Measurements from ENCODE around the gene ABR.

The ABR gene

DNA sequence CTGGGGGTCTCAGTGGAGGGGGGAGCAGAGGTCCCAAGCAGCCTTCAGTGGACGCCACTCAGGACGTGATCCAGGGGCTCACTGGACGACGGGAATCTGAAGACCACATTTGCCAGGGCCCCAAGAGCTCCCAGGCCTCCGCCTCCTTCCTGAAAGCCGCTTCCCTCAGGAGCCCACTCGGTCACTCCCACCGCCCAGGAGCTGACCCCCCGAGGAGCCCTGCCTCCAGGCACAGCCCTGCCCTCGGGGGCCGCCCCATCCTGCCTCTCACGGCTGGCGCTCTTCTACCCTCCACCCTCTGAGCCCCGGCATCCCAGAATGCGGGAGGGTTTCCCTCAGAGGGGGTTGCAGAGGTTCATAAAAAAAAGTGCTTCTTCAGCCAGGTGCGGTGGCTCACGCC lies 158.6 kb downstream of the ABR start:
- DNase-seq (ENCODE audit: low read depth, low spot score), result no peak

DNA sequence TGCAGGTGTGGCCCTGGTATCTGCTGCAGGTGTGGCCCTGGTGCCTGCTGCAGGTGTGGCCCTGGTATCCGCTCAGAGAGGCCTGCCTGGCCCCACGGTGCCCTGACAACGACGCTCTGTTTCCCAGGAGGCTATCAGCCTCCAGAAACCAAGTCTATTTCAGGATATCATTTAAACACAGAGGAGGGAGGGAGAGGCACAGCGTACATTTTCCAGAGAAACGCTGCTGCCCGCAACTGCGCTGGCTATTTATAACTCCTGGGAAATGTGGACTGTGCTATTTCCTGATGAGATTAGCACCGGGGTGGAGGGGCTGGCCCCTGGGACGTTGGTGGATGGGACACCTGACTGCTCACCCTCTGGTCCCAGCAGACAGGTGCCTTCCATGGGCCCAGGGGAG lies 160.3 kb downstream of the ABR start:
- DNase-seq (ENCODE audit: low read depth, low spot score), result no peak
- H3K27ac ChIP-seq, result no peak overlapping the region

More for the DNA sequence above, 158.6 kb downstream of the ABR start:
- H3K27ac ChIP-seq, result no peak overlapping the region

DNA sequence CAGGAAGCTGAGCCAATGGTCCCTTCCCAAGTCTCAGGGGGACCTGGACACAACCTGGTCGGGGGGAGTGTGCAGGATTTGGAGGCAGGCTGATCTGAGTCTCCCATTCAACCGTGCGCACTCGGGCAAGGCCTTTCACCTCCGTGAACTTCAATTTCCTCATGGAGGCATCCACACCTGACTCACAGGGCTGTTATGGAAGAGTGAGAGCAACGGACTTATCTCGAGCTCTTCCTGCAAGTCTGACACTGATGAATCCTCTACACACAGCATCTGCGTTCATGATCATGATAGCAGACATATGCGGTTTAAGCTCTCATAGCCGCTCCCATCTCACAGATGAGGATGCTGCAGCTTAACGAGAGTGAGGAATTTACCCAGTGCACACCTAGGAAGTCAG lies 161.2 kb downstream of the ABR start:
- no peak for DNase-seq (ENCODE audit: low read depth, low spot score)
- H3K27ac ChIP-seq, result no peak overlapping the region

DNA sequence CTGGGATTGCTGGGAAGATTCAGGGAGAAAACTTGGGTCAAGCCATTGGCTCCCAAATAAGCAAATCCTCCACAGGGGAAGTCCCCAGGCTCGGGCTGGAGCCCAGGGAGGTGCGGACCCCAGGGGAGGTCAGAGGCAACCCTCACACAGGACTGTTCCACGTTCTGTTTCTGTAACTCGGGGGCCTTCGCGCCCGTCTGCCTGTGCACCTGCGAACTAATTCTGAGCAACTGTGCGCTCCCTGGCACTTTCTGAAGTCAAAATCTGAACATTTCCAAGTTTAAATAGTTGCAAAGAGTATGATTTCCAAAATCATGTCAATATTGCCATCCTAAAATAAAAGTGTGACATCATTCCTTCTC lies 166.1 kb downstream of the ABR start:
- no peak overlapping the region for H3K27ac ChIP-seq
- DNase-seq (ENCODE audit: low read depth, low spot score), result no peak

DNA sequence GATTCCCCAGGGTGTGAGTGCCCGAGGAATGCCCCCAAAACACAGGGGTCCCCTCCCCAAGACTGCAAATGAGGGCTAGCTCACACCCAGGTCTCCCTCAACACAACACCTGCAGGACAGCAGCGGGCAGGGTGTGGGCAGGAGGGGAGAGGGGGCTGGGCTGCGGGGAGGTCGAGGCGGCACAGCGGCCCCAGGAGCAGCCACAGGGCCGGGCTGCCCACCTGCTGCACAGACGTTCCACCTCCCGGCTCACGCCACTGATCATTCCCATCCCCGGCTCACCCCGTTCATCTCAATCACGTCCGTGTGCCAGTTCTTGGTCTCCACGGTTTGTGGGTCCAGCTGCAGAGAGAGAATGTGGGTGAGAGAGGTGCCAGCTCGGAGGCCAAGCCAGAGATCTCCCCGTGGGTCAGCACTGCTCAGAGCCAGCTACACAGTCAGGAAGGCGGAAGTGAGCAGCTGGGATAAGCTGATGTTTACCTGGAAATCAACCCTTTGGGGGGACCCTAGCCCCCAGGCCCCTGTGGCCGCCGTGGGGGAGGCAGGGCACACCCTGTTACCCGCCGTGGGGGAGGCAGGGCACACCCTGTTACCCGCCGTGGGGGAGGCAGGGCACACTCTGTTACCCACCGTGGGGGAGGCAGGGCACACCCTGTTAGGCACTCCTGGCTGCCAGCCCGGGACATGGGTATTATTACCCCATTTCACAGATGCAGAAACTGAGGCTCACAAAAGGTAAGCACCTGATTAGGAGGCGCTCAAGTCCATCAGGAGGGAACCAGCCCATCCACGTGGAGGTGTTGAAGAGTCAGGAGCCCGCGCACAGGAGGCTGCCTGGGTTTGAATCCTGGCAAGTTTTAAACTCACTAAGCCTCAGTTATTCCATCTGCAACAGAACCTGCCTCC lies 166.7 kb downstream of the ABR start:
- H3K27ac ChIP-seq, result no peak overlapping the region
- DNase-seq (ENCODE audit: low read depth, low spot score), result no peak

DNA sequence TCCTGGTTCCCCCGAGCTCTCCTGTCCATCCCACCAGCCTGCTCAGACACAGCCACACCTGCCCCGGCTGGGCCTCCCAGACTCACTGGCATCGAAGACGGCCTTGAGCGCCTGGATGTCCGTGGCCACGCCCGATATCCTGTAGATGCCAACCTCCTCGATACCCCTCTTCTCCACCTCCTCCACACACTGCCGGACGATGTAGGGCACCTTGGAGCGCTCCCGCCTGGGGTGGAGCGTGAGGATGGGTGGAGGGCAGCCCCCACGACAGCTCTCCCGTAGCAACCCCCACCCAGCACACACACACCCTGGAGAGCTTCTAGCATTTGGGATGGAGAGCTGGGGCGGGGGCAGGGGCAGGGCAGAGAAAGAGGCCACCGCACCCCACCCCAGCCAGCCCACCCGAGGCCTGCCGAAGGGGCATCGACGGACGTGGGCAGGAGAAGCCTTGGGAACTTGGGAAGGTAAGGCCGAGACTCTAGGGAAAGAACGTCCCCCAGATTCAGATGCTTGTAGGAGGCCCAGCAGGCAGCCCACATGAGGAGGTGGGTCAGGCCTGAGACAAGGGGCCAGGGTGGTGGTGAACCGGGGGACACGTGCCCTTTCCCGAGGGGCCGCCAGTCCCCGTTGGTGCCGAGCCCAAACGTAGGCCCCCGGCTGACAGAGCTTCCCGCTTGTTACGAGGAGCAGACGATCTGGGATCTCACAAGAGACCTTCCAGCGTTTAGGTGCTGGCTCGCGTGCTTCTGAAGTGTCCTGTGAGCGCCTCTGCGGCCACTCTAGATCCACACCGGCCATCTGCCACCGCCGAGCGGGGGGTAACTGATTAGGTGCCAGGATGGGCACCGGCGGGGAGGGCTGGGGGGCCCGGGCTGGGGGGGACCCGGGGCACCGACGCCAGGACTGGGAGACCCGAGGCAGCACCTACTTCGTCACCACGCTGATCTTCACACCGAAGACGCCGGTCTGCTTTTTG lies 167.7 kb downstream of the ABR start:
- no peak for DNase-seq (ENCODE audit: low read depth, low spot score)
- no peak overlapping the region for H3K27ac ChIP-seq

DNA sequence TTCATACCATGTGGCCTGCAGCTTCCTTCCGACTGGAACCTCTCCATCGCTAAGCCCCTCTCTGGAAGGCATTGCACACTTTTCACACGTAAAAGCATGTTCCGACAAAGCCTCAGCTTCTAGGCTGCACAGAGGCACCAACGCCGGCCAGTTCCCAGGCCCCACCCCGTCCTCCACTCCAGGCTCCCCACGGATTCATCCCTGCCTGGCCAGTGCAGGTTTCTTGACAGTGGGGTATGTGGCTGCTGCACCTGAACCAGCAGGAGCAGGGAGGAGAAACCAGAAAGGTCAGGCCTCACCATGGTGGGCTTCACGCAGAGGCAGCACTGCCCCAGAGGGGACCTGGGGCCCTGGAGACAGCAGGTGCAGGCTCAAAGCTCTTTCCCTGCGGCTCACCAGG lies 168.6 kb downstream of the ABR start:
- no peak overlapping the region for H3K27ac ChIP-seq
- no peak for DNase-seq (ENCODE audit: low read depth, low spot score)

DNA sequence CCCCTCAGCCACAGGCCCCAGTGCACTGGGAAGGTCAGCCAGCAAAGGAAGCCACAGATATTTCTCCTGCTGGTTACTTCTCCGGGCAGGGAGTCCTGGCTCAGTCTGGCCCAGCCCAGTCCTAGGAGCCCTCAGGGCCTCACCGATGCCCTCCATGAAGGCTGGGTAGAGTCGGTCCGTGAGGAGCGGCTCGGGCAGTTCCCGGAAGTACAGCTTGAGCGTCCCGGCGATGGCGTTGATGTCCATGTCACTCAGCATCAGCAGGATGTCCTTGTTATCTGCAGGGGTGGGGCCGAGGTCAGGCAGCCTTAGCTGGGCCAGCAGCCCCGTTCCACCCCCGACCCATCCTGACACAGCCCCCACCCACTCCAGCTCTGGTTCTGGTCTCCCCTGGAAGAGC lies 169.2 kb downstream of the ABR start:
- no peak for DNase-seq (ENCODE audit: low read depth, low spot score)
- no peak overlapping the region for H3K27ac ChIP-seq

DNA sequence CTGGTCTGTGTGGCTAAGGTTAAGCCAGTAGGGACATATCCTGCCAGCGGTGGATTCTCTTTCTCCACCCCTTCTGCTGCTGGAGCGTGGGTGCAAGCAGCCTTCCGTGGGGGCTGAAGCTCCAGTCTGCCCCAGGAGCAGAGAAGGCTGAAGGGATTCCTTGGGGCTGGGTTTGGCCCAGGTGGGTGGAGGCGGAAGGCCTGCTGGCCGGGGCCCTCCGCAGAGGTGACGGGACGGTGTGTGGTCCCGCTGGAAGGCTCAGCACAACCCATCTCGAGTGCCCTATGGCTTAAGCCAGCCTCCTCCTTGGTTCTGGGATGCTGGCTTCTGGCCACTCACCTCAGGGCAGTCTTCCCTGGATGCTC lies 169.7 kb downstream of the ABR start:
- no peak overlapping the region for H3K27ac ChIP-seq
- no peak for DNase-seq (ENCODE audit: low read depth, low spot score)

DNA sequence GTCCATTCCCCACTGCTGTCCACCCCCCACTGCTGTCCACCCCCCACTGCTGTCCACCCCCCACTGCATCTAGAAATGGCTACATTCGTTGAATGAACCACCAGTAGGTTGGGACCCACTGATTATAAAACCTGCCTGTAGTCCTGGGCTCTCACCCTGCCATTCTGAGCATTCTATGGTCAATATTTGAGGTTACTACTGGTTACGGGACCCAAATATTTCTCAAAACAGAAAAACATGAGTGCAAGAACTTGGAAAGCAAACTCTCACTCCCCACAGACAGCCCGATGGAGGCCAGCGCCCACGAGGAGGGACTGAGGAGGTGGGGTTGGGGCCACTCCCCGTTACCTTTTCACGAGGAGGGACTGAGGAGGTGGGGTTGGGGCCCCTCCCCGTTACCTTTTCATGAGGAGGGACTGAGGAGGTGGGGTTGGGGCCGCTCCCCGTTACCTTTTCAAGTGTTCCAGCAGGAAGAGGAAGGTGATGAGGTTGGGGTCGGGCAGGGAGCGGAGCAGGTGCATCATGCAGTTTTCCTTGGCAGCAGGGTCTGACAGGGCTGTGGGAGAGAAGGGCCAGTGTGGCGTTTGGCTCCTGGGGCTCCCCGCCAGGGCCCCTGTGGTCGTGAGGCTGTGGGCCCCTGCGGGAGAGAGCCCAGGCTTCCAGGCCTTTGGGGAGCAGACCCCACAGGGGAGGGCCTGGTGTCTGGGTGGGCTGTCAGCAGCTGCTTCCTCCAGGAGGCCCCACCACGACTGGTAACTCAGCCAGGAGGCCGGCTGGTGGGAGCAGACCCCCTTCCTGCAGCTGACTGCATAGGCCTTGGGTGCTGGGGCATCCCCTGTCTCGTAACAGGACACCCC lies 170.3 kb downstream of the ABR start:
- DNase-seq (ENCODE audit: low read depth, low spot score), result no peak
- no peak overlapping the region for H3K27ac ChIP-seq

DNA sequence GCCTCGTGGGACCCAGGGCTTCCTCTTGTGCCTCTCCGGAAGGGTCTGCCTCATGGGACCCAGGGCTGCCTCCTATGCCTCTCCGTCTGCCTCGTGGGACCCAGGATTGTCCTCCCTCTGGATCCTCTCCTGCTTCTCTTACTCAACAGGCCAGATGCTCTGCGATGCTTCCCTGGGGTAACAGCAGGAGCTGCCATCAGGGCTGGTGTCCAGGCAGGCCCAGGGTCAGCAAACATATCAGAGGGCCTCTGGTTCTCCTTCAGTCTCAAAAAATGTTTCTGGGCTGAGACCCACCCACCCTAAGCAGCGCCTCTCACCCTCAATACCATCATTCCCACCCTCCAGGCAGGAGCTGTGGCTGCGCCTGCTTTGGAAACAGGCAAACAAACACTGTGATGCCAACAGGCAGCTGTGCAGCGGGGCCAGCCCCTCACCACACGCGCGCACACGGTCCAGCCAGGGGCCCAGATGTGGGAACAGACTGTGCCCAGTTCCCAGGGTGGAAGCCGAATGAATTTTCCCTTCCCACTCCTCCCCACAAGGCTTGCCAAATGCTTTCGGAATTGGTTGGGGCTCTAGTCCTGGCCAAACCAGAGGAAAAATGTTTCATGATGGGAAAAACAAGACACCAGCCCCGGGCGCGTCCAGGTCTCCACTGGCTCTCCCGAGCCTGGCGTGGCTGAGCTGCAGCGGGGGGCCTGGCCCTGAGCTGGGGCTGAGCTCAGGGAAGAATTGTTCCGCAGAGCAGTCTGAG lies 171.6 kb downstream of the ABR start:
- H3K27ac ChIP-seq, result no peak overlapping the region
- DNase-seq (ENCODE audit: low read depth, low spot score), result no peak

DNA sequence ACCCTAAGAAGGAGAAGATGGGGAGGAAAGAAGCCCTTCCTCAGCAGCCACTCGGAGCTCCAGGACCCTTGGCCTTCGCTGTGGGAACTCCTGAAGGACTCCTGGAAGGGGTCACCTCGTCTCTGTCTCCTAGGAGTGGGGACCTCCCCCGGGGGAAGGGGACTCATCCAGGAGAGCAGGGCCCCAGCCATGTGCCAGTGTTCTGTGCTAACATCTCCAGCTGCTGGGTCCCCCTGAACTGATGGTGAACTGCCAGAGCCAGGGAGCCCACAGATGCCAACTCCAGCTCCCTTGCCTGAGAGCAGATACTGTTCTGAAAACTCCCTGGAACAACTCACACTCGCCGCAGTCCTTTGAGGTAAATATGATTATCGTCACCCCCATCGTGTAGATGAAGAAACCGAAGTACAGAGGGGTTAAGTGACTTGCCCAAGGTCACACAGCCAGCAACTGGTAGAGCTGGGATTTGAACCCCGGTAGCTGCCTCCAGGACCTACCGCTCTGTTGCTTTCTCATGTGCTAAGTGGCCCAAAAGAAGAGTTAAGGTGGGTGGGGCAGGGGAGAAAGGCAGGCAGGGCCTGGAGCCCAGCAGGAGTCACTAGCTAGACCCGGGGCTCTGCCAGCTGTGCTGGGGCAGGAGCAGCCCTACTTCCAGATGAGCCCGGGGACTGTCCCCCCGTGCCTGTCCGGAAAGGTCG lies 172.3 kb downstream of the ABR start:
- no peak for DNase-seq (ENCODE audit: low read depth, low spot score)
- H3K27ac ChIP-seq, result no peak overlapping the region

DNA sequence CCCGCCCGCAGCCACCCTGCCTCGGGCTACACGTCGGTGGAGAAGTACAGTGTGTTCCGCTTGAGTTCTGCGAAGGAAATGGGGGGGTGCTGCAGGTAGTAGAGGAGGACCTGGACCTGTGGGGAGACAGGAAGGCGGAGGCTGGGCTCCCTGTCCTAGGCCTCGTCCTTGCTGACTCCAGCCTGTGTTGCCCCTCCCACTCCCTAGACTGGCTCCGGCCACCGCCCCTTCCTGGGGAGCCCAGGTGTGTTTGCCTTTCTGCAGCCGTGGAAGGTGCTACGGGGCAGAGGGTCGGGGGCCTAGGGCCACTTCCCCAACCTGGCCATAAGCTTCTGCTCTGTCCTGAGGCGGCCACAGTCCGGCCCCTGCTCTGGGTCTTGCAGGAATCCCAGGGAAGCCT lies 173.7 kb downstream of the ABR start:
- H3K27ac ChIP-seq, result peak overlapping the region; percentile 20
- no peak for DNase-seq (ENCODE audit: low read depth, low spot score)

DNA sequence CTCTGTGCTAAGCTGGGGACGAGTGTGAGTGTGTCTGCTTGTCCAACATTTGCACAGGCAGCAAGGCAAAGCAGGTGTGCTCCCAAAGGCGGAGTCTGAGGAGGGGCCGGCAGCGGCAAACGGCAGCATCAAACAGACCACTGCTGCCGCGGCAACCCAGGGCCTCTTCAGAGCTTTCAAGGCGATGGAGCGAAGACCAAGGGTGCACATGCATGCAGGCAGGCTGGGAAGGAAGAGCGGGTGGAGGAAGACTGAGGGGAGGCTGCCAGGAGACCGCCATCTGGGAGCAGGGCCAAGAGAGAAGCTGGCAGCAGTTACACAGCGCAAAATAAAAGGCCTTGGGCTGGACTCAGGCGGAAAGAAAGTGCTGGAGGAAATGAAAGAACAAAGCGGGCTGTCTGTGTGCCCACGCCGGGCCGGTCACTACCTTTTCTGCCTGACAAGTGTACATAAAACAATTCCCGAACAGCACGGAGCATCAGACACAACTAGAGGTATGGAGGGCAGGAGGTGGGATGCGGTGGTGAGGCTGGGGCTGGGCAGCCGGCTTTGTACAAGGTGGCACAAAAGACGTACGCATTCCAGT lies 174.3 kb downstream of the ABR start:
- peak overlapping the region; percentile 20 for H3K27ac ChIP-seq
- no peak for DNase-seq (ENCODE audit: low read depth, low spot score)

DNA sequence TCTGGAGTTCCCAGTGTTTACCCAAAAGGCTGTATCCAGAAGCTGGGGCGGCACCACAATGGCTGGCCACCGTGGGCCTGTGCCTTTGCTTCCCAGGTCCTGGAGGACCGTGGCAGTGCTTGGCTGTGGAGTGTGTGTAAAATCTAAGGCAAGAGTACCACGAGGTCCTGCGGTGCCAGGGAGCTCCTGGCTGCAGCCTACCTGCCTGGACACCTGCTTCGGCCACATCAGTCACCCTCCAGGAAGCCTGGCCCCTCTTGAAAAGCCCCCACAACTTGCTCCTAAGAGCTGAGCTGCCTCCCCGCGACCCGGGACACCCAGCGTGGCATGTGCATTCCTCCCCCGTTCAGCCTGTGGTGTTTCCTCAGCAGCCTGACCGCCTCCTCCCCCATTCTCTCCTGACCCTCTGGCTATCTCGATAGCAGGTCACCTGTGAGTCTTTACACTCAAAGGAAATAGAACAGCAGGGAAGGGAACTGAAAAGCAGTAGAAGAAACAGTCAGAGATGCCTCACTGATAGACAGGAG lies 174.9 kb downstream of the ABR start:
- no peak overlapping the region for H3K27ac ChIP-seq

DNA sequence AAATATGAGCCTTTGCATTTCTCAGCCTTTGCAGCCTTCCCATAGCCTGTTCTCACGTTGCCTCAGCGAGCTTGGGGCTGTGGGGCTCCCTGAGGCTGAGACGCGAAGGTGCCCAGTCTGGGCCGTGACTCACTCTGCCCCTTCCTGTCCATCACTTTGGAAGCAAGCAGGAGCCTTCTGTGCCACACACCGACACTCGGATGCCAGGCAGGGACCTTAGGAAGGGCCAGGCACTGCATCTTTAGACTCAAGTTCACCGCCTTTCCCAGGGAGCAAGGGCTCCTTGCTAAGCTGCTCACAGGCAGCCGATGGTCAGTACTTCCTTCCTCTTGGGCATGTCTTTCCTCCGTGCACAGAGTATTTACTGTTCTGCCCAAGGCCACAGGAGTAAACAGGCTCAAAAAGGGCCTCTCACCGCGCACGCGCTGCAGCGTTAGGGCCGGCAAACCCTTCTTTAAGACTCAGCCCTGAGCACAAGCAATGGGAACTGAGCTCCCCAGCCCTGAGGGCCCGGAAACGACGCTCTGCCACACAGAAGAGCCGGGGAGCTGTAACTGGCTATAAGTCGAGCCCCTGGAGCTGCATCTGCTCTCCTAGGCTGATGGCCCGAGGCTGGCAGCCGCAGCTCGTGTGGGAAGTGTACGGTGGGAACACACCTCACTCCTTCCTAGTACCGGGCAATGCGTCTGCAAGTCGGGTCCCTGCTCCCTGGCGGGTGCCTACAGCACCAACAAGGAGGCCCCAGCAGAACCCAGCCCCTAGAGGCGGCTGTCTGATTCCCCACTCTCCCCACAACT lies 175.6 kb downstream of the ABR start:
- DNase-seq (ENCODE audit: low read depth, low spot score), result no peak
- no peak overlapping the region for H3K27ac ChIP-seq

More for the DNA sequence above, 174.9 kb downstream of the ABR start:
- no peak for DNase-seq (ENCODE audit: low read depth, low spot score)

DNA sequence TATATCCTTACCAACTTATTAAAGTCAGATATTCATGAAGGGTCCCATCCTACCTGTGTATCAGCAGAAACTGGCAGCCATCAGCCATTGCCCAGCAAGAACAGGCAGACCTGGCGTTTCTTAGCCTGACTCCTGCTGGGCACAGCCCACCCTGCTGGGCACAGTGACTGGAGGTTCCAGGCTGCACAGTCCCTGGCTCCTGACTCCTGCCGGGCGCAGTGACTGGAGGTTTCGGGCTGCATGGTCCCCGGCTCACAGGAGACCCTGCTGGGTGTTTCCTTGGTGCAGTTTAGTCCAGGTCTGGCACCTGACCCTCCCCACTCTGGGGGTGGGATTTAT lies 176.2 kb downstream of the ABR start:
- H3K27ac ChIP-seq, result no peak overlapping the region
- no peak for DNase-seq (ENCODE audit: low read depth, low spot score)
